ENCODE data around the gene CD58. TPM values are rescaled to one million over a fixed set of nuclear protein-coding genes. Genes with fewer than 3 reads are reported as not detected.

Gene CD58
- total RNA-seq, 4 donors from 2014 or later, result 23.1 to 63.0 (median 39.0) TPM

- peaks cover 0 to 7% (median 0%) of the 10 kb centered on the region in 3 donors for H3K36me3 ChIP-seq
- no peak overlapping the region for H3K27ac ChIP-seq
- peaks cover 0 to 19% (median 4%) of the 10 kb centered on the region in 4 donors for H3K4me1 ChIP-seq
- no peak for DNase-seq
- H3K9me3 ChIP-seq, result no peaks in the 10 kb centered on the region
- H3K27me3 ChIP-seq, result no peaks in the 10 kb centered on the region
- TF ChIP-seq POLR2A (IDR thresholded peaks at IDR 0.05) (no peak), CTCF (IDR thresholded peaks at IDR 0.05) (no peak)
- H3K4me3 ChIP-seq, result no peak overlapping the region
Observed at GRCh38 chr1:116572771-116573430, 2.1 kb upstream of the CD58 start.

- Histone ChIP-seq H3K9me3 (no peaks in the 10 kb centered on the region), H3K4me3 (no peak overlapping the region), H3K4me1 (peaks cover 0 to 19% (median 4%) of the 10 kb centered on the region in 4 donors), H3K27ac (no peak overlapping the region), H3K36me3 (peaks cover 0 to 6% (median 0%) of the 10 kb centered on the region in 3 donors), H3K27me3 (no peaks in the 10 kb centered on the region)
- no peak for TF ChIP-seq POLR2A (IDR thresholded peaks at IDR 0.05)
- no peak for TF ChIP-seq CTCF (IDR thresholded peaks at IDR 0.05)
- no peak for DNase-seq
Observed at GRCh38 chr1:116572099-116572498, 1.3 kb upstream of the CD58 start.

GRCh38 chr1:116571215-116571919 lies 541 bp upstream of the CD58 start:
- TF ChIP-seq POLR2A (IDR thresholded peaks at IDR 0.05) (no peak), CTCF (IDR thresholded peaks at IDR 0.05) (no peak)
- H3K27ac ChIP-seq, result peak overlapping the region; percentile 96 to 98 (median 98)
- H3K36me3 ChIP-seq, result no peaks in the 10 kb centered on the region
- DNase-seq, result no peak
- no peaks in the 10 kb centered on the region for H3K27me3 ChIP-seq
- peak overlapping the region; percentile 82 to 88 (median 84) for H3K4me3 ChIP-seq
- no peaks in the 10 kb centered on the region for H3K9me3 ChIP-seq
- H3K4me1 ChIP-seq, result peaks cover 0 to 21% (median 4%) of the 10 kb centered on the region in 4 donors

- no peaks in the 10 kb centered on the region for H3K36me3 ChIP-seq
- peak; percentile 55 to 90 (median 85) for DNase-seq
- H3K4me1 ChIP-seq, result peaks cover 0 to 21% (median 4%) of the 10 kb centered on the region in 4 donors
- no peaks in the 10 kb centered on the region for H3K9me3 ChIP-seq
- H3K27ac ChIP-seq, result peak overlapping the region; percentile 96 to 98 (median 98)
- peak overlapping the region; percentile 82 to 88 (median 84) for H3K4me3 ChIP-seq
- H3K27me3 ChIP-seq, result no peaks in the 10 kb centered on the region
- TF ChIP-seq CTCF (IDR thresholded peaks at IDR 0.05) (no peak), POLR2A (IDR thresholded peaks at IDR 0.05) (peak; percentile 43 to 65)
Observed at GRCh38 chr1:116569776-116570357, 959 bp downstream of the CD58 start.

- TF ChIP-seq CTCF (IDR thresholded peaks at IDR 0.05) (no peak), POLR2A (IDR thresholded peaks at IDR 0.05) (no peak)
Observed at GRCh38 chr1:116569381-116569670, 1.5 kb downstream of the CD58 start.

More at GRCh38 chr1:116569381-116569670, 1.5 kb downstream of the CD58 start:
- Histone ChIP-seq H3K4me3 (peak overlapping the region in 3 of 4 donors; percentile 83 to 88 (median 85)), H3K9me3 (no peaks in the 10 kb centered on the region), H3K27me3 (no peaks in the 10 kb centered on the region), H3K36me3 (no peaks in the 10 kb centered on the region), H3K4me1 (peaks cover 0 to 21% (median 4%) of the 10 kb centered on the region in 4 donors), H3K27ac (peak overlapping the region in 3 of 4 donors; percentile 97 to 98 (median 98))
- no peak for DNase-seq

Measured in Peyer's patch (tissue), 4 donors.